Activated T-cell treated with anti-CD3 and anti-CD28 coated beads for 24 hours (primary cell): ENCODE measurements around the gene HSD3B7.

Experiments
- DNase-seq: peaks from one replicate; pipeline ENCODE4 v3.0.0-alpha.2; 2020; ENCODE audit warnings: low read depth

The HSD3B7 gene

GRCh38 chr16:30983289-30983889 lies 1.6 kb upstream of the HSD3B7 start:
- no peak for DNase-seq

- DNase-seq, result no peak
Measured at GRCh38 chr16:30983898-30984610, 953 bp upstream of the HSD3B7 start.

GRCh38 chr16:30985401-30986128 lies 558 bp downstream of the HSD3B7 start:
- no peak for DNase-seq

GRCh38 chr16:30986129-30986991 lies 1.4 kb downstream of the HSD3B7 start:
- no peak for DNase-seq

- DNase-seq, result no peak
Measured at GRCh38 chr16:30987581-30988190, 2.7 kb downstream of the HSD3B7 start.

GRCh38 chr16:30989469-30990047 lies 4.6 kb downstream of the HSD3B7 start:
- no peak for DNase-seq

GRCh38 chr16:30990105-30990504 lies 5.1 kb downstream of the HSD3B7 start:
- DNase-seq, result no peak

GRCh38 chr16:30991052-30991451 lies 6.0 kb downstream of the HSD3B7 start:
- DNase-seq, result no peak

- no peak for DNase-seq
Measured at GRCh38 chr16:30992276-30992780, 7.3 kb downstream of the HSD3B7 start.

GRCh38 chr16:30992931-30993816 lies 8.2 kb downstream of the HSD3B7 start:
- no peak for DNase-seq

GRCh38 chr16:30995927-30996323 lies 10.9 kb downstream of the HSD3B7 start:
- no peak for DNase-seq

- DNase-seq, result no peak
Measured at GRCh38 chr16:30996324-30996984, 11.4 kb downstream of the HSD3B7 start.

- DNase-seq, result peak; percentile 77
Measured at GRCh38 chr16:30996985-30997724, 12.1 kb downstream of the HSD3B7 start.

GRCh38 chr16:30997725-30998711 lies 13.0 kb downstream of the HSD3B7 start:
- no peak for DNase-seq

- no peak for DNase-seq
Measured at GRCh38 chr16:30998852-30999761, 14.1 kb downstream of the HSD3B7 start.

- DNase-seq, result no peak
Measured at GRCh38 chr16:31000671-31001382, 15.8 kb downstream of the HSD3B7 start.
